GM18861 (cell line): Measurements from ENCODE around the gene RAPSN.

Experiments
- ATAC-seq: cut with Tn5 transposase; IDR thresholded peaks from one replicate; pipeline ENCODE4 v1.9.1; 2021; ENCODE audit not compliant: unreplicated experiment

RAPSN gene

DNA sequence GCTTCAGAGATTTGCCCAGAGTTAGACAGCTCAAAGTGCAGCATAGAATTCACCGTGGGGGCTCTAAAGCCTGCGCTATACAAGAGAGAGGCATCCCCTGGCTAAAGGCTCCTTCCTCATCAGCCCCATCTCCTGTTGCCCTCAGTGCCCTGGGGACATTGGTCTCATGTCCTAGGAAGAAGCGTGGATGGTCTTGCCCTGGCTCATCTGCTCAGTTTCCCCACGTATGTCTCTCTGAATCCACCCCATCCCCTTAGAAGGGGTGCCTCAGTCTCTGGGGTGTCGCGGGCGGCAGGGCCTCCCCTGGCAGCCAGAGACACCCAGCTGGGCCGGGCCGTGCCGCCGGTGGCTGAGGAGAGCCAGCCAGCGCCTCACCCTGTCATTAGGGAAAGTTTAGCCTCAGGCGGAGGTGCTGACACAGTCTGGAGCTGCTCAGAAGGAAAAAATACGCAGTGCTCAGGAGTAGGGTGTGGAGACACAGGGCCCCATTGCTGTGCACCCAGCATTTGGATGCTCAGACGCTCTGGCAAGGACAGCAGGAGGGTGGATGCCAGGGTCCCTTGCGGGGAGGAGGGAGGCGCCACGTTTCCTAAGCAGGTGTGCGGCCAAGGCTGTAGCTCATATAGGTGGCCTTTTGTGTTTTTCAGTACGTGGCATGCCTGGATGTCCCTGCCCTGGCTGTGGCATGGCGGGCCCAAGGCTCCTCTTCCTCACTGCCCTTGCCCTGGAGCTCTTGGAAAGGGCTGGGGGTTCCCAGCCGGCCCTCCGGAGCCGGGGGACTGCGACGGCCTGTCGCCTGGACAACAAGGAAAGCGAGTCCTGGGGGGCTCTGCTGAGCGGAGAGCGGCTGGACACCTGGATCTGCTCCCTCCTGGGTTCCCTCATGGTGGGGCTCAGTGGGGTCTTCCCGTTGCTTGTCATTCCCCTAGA, 39.2 kb downstream of the RAPSN start:
- no peak for ATAC-seq

DNA sequence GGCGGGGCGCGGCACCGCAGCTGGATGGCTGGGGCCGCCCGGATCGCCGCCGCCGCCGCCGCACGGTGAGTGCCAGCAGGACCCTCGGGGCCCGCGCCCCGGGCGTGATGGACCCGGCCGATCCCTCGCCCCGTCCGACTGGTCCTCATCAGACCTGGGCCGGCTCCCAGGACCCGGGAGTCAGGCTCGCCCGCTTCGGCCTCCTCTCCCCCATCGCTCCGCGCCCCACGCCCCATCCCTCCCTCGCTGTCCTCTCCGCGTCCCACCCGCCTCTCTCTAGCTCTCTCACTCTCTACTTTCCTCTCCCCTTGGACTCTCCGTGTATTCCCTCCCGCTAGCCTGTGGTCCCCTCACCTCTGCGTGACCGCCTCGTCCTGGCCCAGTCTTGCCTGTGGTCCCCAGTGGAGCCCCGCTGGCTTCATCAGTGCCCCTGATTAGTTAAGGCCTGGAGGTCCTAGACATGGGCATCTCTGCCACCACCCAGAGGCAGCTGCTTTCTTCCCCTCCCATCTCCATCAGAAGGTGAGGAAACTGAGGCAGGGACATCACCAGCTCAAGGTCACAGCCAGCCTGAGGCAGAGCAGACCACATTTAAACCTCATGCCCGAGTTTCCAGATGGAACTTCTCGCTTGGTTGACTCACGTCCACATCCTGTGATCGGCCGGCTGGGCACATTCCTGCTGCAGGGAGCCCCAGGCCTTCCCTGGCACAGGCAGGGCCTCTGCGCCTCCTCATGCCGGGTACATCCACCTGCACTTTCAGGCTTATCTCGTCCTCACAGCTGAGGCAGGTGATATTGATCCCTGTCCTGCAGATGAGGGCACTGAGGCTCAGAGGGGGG, 40.1 kb downstream of the RAPSN start:
- no peak for ATAC-seq

DNA sequence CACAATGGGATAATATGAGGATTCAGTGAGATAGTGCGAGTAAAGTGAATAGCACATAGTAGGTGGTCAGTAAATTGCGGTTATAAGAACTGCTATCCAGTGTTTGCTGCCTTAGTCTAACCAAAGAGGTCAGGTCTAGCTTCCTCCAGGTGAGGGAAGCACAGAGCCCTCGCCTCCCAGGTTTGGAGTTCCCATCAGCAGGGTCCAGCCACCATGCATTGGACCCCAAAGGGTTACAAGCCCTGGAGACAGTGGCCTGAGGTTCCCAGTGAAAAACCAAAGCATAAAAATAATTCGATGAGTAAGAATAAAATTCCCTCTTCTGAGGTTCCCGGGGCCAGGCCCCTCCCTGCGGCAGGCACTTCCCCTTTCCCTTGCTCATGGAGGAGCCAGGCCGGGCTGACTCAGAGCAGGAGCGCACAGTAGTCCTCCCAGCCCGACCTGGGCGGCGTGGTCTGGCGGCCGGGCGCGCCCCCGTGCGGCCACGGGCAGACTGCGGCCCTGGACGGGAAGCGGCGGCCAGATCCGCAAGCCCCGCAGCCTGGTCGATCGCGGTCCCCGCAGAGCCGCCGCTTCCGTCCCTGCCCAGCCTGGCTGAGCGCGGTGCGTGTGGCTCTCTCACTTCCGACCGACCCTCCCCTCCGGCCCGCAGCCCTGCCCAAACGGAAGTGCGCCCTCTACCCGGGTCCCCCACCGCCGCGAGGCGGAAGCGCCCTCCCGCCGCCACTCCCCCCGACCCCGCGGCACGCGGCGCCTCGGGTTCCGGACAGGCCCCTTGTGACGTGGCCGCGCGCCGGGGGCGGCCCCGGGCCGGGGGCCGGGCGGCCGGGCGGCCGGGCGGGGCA, 41.0 kb downstream of the RAPSN start, which contains the start of gene SLC39A13:
Gene SLC39A13, plus strand, starts transcription at position 845 of the 845 bp plus-strand sequence. CDS start 1,505 bp downstream, outside the sequence.
- peak; percentile 77 for ATAC-seq

DNA sequence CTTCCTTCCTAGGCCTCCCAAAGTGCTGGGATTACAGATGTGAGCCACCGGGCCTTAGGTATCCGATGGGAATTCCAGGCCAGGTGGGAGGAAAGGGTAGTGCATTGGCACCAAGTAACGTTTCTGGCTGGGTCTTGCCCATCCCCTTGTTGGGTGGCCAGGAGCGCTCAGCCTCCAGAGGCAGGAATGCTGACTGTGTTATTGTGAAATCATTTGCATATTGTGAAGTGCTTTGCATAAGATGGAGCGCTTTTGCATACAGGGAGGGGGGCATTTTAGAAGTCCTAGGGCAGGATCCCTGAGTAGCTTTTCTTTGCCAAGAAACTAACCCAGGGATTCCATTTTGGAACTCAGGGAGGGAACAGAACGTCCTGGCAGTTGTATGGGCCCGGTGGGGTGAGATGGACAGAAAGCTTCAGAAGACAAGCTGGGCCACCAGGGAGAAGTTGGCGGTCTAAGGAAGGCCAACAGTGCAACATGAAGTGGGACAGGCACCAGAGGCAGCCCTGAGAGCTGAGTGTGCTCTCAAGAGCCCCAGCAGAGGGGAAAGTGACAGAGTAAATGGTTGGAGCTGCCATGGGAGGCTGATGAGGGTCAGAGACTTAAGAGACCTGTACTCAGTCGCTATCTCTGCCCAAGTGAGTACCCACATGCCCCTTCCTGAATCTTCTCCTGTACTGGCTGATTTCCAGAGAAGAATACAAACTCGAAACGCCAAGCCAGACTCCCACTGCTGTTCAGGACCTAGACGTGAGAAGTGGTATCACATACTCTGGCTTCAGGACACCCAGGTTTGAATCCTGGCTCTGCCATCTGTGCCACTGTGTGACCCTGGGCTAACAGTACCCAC, 41.8 kb downstream of the RAPSN start:
- no peak for ATAC-seq

DNA sequence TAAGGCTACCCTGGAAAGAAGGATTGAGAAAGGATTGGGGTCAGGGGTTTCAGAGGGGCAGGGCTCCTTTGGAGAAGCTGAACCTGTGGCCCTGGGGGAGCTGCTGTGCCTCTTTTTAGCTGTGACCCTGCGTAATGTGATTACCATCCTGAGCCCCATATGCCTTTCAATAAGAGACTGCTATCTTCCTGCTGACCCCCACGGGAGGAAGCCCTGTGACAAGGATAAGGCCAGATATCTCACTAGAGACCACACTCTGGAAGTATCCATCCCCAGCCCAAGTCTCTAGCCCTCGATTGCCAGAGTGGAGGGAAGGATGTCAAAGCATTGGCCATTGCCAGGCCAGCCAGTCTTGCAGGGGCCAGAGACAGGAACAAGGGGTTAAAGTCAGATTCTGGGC, 45.4 kb downstream of the RAPSN start:
- ATAC-seq = no peak

DNA sequence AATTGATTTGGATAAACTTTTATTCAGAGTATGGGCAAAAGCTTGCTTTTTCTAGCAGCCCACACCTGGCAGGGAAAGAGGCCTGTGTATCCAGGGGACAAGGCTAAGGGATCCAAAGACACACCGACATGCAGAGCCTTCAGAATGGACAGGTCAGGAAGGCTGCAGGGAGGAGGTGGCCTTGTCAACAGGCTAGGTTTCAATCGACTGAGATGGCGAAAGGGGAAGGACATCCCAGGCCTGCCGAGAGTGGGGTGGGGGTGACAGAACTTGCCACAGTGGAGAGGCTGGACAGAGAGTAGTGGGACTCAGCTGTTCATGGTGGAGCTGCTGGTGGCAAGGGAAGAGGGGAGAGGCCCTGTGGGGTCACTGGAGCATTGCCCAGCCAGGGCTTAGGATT, 45.8 kb downstream of the RAPSN start:
- no peak for ATAC-seq

DNA sequence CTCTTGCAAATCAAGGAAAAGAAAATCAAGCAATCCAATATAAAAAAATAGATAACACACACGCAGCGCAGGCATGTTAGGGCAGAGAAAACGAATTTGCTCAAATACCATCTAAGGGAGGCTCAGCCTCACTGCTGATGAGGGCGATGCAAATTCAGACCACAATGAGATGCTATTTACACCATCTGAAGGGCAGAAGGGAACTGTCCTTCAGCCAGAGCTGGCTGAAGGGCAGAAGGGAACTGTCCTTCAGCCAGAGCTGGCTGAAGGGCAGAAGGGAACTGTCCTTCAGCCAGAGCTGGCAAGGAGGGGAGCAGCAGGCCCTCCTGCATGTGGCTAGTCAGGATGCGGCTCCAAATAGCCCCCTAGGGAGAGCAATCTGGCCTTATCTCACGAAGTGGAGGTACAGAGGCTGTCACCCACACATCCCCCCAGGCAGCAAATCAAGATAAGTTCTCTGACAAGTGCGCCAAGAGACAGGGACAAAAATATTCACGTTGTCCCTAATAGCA, 48.1 kb downstream of the RAPSN start:
- peak; percentile 83 for ATAC-seq

DNA sequence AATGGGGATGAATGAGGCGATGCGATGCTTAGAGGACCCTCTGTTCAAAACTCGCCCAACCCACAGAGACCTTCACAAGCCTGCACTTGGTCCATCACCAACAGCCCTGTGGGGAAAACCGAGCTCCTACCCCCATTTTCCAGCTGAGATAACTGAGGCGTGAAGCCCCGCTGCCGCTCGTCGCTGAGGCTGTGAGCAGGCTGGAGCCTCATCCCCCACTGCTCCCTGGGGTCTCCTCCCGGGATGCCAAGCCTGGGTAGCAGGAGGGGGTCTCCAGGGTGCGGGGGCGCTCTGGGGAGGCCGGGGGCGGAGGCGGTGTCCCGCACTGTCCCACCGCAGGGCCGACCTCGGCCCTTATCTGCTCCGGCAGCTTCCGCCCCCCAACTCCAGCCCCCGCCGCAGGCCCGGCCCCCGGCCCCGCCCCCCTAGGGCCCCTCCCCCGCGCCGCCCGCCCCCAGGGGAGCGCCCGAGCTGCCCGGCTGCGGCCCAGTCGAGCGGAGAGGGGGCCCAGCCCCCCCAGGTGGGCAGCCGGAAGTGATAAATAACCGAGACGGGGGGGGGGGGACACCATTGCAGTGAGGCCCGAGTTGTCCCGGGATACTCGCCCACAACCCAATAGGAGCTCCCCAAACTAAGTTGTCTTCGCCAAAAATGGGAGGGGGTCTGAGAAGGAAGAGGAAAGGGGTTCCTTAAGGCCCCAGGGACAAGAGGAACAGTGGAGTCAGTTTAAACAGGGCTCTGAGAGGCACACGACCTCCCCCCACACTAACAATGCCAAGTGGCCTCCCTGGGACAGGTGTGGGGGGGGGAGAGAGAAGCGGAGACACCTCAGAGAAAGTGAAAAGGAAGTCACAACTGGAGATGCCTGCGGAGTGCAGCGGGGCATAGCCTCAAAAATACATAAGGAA, 48.8 kb downstream of the RAPSN start:
- ATAC-seq = no peak

DNA sequence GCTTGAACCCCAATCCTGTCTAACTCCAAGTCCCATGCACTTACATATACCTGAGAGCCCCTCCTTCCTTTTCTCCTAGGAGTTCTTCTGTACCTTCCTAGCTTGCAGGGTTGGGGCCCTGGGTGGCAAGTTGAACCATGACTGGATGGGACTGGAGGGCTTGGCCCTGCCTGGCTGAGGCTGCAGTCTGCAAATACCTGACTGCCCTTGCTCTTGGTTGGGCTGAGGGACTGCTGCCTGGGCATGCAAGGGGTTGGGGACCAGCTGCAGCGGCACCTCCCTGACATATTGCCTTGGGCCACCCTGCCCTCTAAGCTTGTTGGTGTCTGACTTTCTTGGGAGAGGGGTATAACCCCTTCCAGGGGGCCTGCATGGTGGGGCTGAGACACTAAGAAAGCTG, 50.4 kb downstream of the RAPSN start:
- ATAC-seq = no peak

DNA sequence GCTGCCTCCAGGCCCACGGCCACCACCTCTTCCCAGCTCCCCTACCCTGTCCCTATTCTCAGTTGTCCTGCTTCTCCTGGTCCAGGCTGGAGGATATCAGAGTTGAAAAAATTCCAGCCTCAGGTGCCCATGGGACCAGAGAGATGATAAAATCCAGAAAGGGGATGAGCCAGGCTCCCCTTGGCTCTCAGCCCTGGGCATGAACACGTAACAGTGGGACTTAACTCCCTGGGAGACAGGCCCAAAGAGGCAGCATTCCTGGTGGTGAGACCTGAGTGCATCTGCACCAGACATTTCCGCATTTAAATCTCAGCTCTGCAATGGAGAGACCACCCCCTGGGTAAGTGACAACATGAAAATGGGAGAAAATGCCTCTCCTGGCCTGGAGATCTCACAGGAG, 50.9 kb downstream of the RAPSN start:
- no peak for ATAC-seq

DNA sequence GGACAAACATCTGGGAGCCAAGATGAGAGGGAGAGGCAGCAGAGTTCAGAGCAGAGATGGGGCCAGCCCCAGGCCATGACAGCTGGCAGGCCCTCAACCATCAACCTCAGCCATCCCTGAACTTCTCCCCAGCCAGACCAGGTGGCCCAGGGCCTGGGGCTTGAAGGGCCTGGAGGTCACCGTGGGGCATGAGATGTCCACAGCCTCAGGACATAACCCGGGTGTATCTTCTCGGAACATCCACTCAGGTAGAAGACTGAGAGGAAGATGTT, 53.0 kb downstream of the RAPSN start:
- no peak for ATAC-seq

DNA sequence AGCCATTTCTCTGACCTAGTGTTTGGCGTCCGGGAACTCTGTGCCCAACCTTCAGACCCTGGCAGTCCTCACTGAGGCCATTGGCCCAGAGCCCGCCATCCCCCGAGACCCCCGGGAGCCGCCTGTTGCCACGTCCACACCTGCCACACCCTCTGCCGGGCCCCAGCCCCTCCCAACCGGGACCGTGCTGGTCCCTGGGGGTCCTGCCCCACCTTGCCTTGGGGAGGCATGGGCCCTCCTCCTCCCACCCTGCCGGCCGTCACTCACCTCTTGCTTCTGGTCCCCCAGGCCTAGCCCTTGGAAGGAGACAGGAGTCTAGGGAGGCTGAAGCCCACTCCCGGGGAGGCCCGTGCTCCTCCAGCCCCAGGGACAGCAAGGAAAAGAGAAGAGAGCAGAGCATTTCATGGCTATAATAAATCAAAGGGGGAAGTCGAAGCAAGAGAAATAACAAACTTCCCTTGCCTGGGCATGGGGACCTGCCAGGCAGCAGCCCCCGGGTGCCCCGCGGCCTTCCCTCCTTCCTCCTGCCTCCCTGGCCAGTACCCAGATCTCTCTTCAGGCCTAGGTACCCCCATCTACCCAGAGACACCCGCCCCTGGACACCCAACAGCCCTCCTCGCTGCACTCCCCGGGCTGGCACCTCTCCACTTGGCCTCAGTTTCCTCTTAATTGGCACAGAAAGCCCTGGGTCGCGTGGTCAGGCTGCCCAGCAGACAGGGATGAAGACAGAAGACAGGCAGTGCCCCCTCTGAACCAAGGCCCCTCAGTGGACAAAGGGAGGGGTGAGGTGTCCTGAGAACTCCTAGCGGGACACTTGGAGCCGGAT, 53.5 kb downstream of the RAPSN start:
- no peak for ATAC-seq

DNA sequence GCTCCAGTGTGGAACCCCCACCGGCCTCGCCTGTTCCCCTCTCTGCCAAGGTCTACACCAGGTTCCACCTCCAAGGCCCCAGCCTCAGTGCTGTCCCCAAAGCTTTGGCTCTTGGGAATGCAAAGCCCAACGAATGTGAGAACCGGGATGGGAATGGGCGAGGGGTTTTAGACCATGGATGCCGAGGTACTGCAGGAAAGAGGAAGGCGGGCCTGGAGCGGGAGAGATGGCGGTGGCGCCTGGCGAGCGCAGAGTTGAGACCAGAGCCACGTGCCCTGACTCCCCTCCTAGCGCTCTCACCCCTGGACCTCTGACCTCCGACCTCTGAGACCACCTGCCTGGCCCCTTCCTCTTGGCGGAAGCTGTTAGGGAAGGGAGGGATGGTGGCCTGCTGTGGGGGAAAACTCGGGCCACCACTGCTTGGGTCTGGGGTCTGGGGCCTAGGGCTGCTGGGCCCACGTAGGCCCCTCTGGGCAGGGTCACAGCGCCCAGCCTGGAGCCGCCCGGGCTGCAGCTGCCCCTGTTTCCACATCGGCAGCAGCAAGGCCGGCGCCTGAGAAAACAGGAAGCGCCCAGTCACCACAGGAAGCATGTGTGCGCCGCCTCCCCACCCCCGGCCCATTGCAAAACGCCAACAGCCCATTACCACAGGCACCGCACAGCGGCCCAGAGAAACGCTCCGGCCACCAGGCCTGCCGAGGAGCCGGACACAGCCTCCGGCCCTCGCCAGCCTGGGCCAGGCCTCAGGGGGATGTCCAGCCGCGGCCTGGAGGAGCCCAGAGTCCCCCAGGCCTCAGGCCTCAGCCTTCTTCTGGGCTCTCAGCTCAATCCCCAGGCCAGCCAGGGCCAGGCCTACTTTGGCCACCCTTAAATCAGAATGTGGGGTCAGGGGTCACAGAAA, 54.4 kb downstream of the RAPSN start:
- no peak for ATAC-seq

DNA sequence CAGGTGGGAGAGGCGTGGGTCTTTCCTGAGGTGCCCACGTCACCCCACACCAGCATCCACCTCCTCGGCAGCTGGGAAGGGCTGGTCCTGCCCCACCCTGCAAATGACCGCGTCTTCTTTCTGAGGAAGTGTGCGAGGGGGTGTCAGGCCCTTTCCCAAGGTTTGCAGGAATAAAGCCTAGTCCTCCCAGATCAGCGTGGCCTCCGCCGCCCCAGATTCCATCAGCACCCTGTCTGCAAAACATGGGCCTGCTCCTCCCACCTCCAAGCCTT, 55.0 kb downstream of the RAPSN start:
- ATAC-seq = no peak

DNA sequence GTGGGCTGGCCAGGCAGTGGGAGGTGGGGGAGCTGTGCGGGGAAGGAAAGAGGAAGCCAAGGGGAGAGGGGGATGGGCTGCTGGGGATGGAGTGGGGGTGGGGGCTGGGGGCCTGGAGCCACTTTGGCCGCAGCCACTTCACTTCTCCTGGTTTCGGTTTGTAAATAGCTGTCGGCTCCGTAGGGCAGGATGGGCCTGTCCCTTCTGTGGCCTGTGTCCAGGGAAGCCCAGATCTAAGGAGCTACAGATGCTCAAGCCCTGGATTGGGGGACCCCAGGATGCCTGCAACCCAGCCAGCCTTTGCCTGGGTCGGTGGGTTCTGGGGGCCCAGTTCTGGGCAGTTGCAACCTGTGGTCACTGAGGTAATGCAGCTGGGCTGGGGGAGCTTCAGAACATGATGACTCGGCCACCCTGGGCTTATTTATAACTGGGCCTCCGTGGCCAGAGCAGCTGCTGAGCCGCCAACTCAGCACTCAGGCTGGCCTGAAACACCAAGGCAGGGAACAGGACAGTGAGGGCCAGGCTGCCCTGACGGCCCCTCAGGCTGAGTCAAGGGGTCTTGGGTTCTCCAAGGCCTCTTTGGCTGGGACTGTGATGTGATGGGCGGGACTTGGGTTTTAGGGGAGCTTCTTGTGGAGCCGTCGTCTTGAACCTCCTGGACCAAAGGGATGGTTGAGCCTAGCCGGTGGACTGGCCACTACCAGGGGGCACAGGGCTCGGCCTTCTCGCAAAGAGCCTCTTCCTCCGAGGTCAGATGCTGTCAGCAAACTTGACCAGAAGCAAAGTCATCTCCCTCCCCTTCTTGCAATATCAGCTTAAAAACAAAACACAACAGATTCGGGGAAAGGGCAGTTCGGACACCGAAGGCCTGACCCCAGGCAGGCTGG, 55.5 kb downstream of the RAPSN start:
- no peak for ATAC-seq

DNA sequence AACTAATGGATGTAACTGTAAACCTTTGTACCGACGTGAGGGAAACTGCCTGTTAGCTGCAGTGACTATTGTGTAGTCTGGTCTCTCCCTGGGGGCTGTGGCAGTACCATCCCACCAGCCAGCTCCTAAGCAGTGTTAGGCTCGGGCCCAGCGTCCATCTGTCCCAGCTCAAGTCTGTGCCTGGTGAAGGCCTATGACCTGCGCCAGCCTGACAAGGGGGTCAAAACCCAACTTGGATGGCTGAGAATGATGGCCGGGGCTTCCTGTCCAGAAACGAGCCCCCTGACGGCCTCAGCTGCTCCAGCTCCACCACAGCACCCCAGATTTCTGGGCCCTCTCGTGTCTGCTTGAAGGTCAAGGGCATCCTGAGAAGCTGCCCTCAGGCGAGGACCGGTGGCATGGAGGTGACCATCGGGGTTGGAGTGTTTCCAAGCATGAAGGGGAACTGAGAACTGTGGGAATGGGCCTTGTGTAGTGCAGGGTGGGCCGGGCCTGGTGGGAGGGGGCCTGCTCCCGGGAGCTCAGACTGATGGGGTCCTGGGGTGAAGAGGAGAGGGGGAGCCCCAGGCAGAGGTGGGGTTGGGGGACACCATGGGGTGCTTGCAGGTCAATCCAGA, 56.3 kb downstream of the RAPSN start:
- no peak for ATAC-seq
